Nephron (organoid): ENCODE results near the gene BCO1.

Experiments used
- H3K27ac Mint-ChIP-seq, 3 experiments: 2 replicates each; pipeline ENCODE4 v1.8.0; 2020; ENCODE audit warnings: mixed read lengths in 3 of 3, mild to moderate bottlenecking in 2 of 3, moderate library complexity in 1 of 3
- H3K27me3 Mint-ChIP-seq: 2 replicates; pipeline ENCODE4 v1.8.0; 2021; ENCODE audit warnings: low read depth, mild to moderate bottlenecking, moderate library complexity, mixed read lengths
- H3K36me3 Mint-ChIP-seq: 2 replicates; pipeline ENCODE4 v1.8.0; 2020; ENCODE audit warnings: low read depth, mixed read lengths
- H3K4me1 Mint-ChIP-seq: 2 replicates; pipeline ENCODE4 v1.8.0; 2020; ENCODE audit warnings: mixed read lengths
- H3K4me3 Mint-ChIP-seq, 3 experiments: 2 replicates each; pipeline ENCODE4 v1.8.0; 2020; ENCODE audit warnings: mild to moderate bottlenecking in 3 of 3, mixed read lengths in 3 of 3, moderate library complexity in 2 of 3
- H3K9me3 Mint-ChIP-seq: 2 replicates; pipeline ENCODE4 v1.8.0; 2020; ENCODE audit warnings: mixed read lengths
- TF ChIP-seq, protein P1 (sequence below), 3 experiments: fragments of 200-600 bp; sonication (generic); IDR thresholded peaks; one replicate each; pipeline ENCODE4 v1.5.0; 2021; ENCODE audit warnings: antibody characterized with exemption in 3 of 3; ENCODE audit not compliant: unreplicated experiment in 3 of 3

The BCO1 gene

GRCh38 chr16:81238296-81239011 lies at the start of gene BCO1:
Gene BCO1 (plus strand): TSS chr16:81238689. CDS start chr16:81238909, 220 bp downstream.
- Mint-ChIP-seq H3K4me3 (peak within 1 kb of the TSS; percentile 72 to 77 (median 76)), H3K36me3 (no peaks in the 10 kb centered on the region), H3K27ac (peak within 1 kb of the TSS; percentile 94 to 95 (median 94)), H3K27me3 (peaks cover 6% of the 10 kb centered on the region), H3K4me1 (peaks cover 24% of the 10 kb centered on the region), H3K9me3 (no peaks in the 10 kb centered on the region)
- TF ChIP-seq, protein P1, sequence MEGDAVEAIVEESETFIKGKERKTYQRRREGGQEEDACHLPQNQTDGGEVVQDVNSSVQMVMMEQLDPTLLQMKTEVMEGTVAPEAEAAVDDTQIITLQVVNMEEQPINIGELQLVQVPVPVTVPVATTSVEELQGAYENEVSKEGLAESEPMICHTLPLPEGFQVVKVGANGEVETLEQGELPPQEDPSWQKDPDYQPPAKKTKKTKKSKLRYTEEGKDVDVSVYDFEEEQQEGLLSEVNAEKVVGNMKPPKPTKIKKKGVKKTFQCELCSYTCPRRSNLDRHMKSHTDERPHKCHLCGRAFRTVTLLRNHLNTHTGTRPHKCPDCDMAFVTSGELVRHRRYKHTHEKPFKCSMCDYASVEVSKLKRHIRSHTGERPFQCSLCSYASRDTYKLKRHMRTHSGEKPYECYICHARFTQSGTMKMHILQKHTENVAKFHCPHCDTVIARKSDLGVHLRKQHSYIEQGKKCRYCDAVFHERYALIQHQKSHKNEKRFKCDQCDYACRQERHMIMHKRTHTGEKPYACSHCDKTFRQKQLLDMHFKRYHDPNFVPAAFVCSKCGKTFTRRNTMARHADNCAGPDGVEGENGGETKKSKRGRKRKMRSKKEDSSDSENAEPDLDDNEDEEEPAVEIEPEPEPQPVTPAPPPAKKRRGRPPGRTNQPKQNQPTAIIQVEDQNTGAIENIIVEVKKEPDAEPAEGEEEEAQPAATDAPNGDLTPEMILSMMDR (IDR thresholded peaks at IDR 0.05; ENCODE audit: unreplicated experiment in 3 of 3): no peak

GRCh38 chr16:81189100-81189664 lies 49.3 kb upstream of the BCO1 start:
- peak overlapping the region in 1 of 3 experiments; percentile 4 for H3K27ac Mint-ChIP-seq
- no peak overlapping the region for H3K4me3 Mint-ChIP-seq
- H3K9me3 Mint-ChIP-seq: no peaks in the 10 kb centered on the region
- H3K27me3 Mint-ChIP-seq: no peaks in the 10 kb centered on the region
- no peaks in the 10 kb centered on the region for H3K36me3 Mint-ChIP-seq
- TF ChIP-seq, protein P1 (IDR thresholded peaks at IDR 0.05; ENCODE audit: unreplicated experiment in 3 of 3): no peak
- H3K4me1 Mint-ChIP-seq: peaks cover 6% of the 10 kb centered on the region

- no peak overlapping the region for H3K27ac Mint-ChIP-seq
- TF ChIP-seq, protein P1 (IDR thresholded peaks at IDR 0.05; ENCODE audit: unreplicated experiment in 3 of 3): no peak
Measured at GRCh38 chr16:81190667-81191066, 47.8 kb upstream of the BCO1 start.

DNA sequence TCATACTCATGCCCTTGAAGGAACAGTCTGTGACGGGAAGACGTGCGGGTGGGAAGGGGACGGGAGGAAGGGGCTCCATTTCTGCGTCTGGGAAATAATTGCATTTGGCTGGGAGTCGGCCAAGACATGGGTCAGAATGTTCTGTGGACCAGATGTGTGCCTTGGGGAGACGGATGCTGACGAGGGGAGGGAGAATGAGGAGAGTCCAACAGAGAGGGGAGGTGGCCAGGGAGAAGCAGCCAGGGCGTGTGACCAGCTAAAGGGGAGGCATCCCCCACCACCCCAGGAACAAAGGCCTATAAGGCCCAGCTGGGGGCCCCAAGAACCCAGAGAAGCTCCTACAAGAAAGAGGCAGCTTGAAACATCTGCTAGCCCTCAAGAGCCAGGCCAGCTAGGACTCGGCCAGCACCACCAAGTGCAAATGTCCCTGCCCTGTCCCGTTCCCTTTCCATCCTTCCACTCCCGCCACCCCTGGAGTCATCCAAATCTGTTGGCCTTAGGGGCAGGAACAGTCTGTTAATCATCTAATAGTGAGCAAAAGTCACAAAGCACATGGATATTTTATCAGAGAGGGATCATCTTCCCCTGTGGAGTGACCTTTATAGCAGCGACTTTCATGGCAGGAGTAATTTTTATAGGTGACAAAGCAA lies 42.5 kb upstream of the BCO1 start:
- H3K9me3 Mint-ChIP-seq: no peaks in the 10 kb centered on the region
- TF ChIP-seq, protein P1 (IDR thresholded peaks at IDR 0.05; ENCODE audit: unreplicated experiment in 3 of 3): no peak
- no peaks in the 10 kb centered on the region for H3K36me3 Mint-ChIP-seq
- H3K4me3 Mint-ChIP-seq: no peak overlapping the region
- H3K27ac Mint-ChIP-seq: no peak overlapping the region
- no peaks in the 10 kb centered on the region for H3K4me1 Mint-ChIP-seq
- H3K27me3 Mint-ChIP-seq: peaks cover 11% of the 10 kb centered on the region

More at GRCh38 chr16:81190667-81191066, 47.8 kb upstream of the BCO1 start:
- H3K27me3 Mint-ChIP-seq: peaks cover 2% of the 10 kb centered on the region
- H3K4me3 Mint-ChIP-seq: no peak overlapping the region
- H3K36me3 Mint-ChIP-seq: no peaks in the 10 kb centered on the region
- peaks cover 6% of the 10 kb centered on the region for H3K4me1 Mint-ChIP-seq
- no peaks in the 10 kb centered on the region for H3K9me3 Mint-ChIP-seq

- no peaks in the 10 kb centered on the region for H3K36me3 Mint-ChIP-seq
- no peak overlapping the region for H3K4me3 Mint-ChIP-seq
- TF ChIP-seq, protein P1 (IDR thresholded peaks at IDR 0.05; ENCODE audit: unreplicated experiment in 3 of 3): no peak
- H3K27ac Mint-ChIP-seq: no peak overlapping the region
- no peaks in the 10 kb centered on the region for H3K4me1 Mint-ChIP-seq
- H3K9me3 Mint-ChIP-seq: no peaks in the 10 kb centered on the region
- peaks cover 11% of the 10 kb centered on the region for H3K27me3 Mint-ChIP-seq
Measured at GRCh38 chr16:81198635-81199034, 39.9 kb upstream of the BCO1 start.
